ENCODE measurements around the gene PPP1R1B.

Gene PPP1R1B

GRCh38 chr17:39671651-39672521 is 45.1 kb downstream of the PPP1R1B start:
- peak; percentile 6 for DNase-seq

DNA sequence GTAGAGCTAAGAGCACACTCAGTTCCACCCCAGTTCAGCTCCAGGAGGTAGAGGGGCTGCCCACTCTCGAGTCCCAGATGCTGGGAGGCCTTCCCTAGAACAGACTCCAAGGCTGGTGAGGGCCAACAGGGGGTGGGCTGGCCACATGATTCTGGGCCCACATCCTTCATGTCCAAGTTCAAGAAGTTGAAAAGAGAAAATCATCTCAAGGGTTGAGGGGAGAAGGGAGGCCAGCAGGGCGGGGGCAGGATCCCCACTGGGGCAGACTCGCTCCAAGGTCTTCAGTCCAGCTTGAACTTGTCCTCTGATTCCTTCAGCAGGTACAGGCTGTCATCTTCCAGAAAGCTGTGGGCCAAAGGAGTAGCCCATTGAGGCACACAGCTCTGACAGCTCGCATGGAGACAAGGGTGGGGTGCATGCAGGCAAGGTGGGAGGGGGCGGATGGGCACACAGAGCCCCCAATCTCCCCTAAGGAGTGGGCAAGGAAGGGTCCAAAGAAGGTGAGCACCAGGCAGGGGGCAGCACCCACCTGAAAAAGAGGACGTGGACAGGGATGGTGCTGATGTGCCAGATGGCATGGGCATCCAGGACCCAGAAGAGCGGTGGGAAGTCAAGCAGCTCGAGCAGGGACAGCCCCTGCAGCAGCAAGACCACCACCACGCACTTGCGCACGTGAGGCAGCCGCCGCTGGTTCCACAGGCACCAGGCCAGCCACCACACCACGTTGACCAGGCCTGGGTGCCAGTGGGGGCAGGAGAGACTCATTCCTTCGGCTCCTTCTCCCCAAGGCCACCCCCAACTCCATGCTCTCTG is 46.0 kb downstream of the PPP1R1B start:
- no peak for DNase-seq

DNA sequence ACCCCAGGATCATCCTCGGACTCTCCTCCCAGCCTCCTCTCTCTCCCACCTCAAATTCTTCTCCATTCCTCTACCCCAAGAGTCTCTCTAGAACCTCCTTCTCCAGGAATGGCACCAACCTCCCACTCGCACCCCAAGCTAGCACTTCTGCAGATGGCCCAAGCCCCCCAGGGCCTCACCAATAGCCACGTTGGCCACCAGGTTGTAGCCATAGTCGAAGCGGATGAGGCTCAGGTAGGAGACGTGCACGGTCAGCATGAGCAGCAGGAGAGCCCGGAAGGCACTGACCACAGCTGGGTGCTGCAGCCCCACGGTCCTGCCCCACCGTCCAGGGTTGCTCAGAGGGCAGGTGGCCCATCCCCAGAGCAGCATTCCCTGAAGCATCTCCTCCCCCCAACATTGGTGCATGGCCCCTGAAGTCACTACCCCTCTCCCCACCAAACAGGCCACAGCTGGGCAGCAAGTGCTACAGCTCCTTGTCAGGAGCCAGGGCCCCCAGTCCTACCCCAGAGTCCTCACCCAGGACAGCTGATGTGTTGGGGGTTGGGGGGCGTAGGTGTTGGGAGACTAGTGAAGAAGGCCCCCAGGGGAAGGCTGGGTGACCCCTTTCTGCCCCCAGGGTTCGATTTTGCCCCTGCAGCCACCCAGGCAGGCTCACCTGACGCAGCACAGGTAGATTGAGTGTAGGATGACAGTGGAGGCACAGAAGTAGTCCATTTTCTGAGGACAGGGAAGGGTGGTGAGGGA is 46.8 kb downstream of the PPP1R1B start:
- DNase-seq, result no peak

GRCh38 chr17:39674179-39674578 is 47.4 kb downstream of the PPP1R1B start:
- DNase-seq, result no peak

- no peak for DNase-seq
These were observed 48.1 kb downstream of the PPP1R1B start for GRCh38 chr17:39674702-39675389.

- DNase-seq, result no peak
These were observed 48.8 kb downstream of the PPP1R1B start for GRCh38 chr17:39675390-39676082.

GRCh38 chr17:39676198-39676819 is 49.6 kb downstream of the PPP1R1B start:
- no peak for DNase-seq

DNA sequence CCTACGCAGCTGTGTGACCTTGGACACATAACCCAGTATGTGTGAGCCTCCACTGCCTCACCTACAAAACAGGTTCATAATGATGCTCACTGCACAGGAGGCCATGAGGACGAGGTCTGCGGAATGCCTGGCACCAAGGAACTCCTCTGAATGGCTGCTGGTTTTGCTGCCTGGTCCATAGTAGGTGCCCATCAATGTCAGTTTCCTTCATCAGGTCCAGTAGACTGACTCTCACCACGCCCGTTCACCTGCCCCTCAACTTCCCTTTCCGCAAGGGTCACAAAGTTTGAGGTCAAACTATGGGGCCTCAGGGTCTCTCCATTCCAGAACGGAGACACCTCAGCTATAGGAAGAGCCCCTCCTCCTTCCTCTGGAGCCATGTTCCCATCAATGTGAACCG is 50.3 kb downstream of the PPP1R1B start:
- no peak for DNase-seq

- no peak for DNase-seq
These were observed 51.0 kb downstream of the PPP1R1B start for GRCh38 chr17:39677542-39678339.

DNA sequence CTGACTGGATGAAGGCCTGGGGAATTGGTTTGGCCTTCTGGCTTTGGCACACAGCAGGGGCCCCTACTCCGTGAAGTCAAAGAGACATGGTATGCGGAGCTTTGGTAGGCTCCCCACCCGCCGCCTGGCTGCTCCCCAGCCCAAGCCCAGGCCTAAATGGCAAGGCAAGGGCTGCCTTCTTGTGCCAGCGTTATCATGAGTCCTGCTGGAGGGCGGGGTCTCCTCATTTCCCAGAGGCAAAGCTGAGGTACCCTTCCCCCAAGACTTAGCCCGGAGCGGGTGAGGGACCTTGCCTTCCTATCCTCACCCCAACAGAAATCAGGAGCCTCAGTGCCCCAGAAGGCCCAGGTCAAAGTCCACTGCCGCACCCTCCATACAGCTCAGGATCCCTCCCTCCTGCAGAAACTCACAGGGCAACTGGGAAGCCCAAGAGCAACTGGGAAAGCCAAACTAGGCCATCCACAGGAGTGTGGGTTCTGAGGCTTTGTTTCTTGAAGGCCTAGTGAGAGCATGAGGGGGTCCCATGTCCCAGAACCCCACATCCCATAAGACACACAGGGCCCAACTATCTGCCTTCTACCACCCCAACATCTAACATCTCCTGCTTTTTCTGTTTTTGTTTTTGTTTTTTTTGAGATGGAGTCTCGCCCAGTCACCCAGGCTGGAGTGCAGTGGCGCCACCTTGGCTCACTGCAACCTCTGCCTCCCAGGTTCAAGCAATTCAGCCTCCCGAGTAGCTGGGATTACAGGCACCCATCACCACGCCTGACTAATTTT is 51.8 kb downstream of the PPP1R1B start:
- no peak for DNase-seq

GRCh38 chr17:39679521-39680192 is 52.9 kb downstream of the PPP1R1B start:
- no peak for DNase-seq

DNA sequence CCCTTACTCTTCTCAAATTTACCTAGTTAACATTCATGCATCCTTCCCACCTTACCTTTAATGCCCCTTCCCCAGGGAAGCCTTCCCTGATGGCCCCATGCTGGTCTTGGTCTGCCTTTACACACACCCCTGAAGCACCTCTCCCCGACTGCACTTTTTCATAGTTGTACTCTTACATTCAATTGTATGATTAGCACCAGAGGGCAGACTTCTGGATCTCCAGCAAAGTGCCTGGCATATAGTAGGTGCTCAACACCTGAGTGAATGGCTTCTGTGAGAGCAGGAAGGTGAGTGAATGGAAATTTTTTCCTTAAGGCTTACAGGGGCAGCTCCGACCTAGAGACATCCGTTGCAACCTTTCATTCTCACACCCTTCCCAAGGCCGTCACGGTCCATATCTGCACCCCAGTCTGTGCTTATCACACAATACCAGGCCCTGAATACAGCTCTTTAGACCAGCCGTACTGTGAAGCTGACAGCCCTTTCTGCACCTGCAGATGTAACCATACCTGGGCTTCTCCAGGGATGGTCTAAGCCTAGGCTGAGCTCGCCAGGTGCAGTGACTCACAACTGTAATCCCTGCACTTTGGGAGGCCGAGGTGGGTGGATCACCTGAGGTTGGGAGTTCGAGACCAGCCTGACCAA is 56.7 kb downstream of the PPP1R1B start:
- no peak for DNase-seq

DNA sequence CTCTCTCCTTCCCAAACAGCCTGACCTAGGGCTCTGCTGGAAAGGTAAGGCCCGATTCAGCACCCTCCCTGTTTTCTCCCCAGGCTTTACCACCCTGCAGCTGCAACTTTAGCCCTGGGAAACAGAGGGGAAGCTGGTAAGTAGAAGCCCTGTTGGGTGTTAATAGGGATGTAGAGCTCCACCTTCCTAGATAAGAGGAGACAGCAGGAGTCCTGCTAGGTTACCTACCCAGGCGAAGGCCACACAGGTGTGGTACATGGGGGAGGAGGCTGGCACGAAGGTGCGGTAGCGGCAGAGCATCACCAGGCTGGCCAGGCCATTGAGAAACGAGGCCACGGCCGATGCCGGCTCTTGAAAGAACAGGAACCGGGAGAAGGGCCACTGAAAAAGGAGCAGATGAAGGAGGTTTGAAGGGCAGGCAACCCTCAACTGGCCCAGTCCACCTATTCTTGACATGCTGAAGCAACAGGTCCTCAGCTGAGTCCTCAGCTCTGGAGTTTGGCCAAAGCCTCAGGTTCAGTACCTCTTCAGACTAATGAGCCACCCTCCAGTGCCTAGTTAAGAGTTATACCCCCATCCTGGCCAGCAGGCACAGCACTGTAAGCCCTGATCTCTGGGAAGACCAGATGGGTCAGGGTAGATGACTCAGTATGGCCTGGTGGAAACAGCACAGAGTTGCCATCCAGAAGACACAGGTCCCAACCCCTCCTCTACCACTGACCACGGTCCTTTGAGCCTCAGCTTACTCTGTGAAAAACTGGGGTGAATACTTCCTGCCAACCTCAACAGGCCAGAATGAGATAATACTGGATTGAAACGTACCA is 57.8 kb downstream of the PPP1R1B start:
- DNase-seq, result no peak

Measured in NCI-H1694 treated with DMSO at 0.1 percent for 48 hours (cell line).